A673 (cell line): ENCODE measurements around the gene PDHB. TPM values are rescaled to one million over a fixed set of nuclear protein-coding genes. Genes with fewer than 3 reads are reported as not detected.

Experiments used
- BruUV-seq: library from RNA; stranded (reverse); fragments of 400-500 nt; replicated peaks from 2 replicates; lab custom pipeline; 2021; lab: Mats Ljungman, UMichigan
- CTCF ChIA-PET: fragments of 300-600 bp; sonication (Branson Sonifier 250); formaldehyde crosslinking; loops from one replicate; lab custom pipeline; 2022; ENCODE audit warnings: antibody characterized with exemption; lab: Charles Lee
- POLR2A ChIA-PET: fragments of 300-600 bp; sonication (Branson Sonifier 250); formaldehyde crosslinking; loops from one replicate; lab custom pipeline; 2022; ENCODE audit warnings: antibody characterized with exemption; ENCODE audit not compliant: low non-redundant PET; lab: Charles Lee
- DNase-seq: peaks from one replicate; pipeline ENCODE4 v3.0.0-alpha.2; 2015; ENCODE audit warnings: low spot score
- H3K27ac ChIP-seq: fragments of 200-600 bp; sonication (generic); 2 replicates; pipeline ENCODE4 v1.5.1; 2016; ENCODE audit warnings: mixed run types, low read depth, mild to moderate bottlenecking, mixed read lengths, antibody characterized with exemption, low read length; ENCODE audit not compliant: poor library complexity, severe bottlenecking
- H3K27me3 ChIP-seq: fragments of 200-600 bp; sonication (generic); replicated peaks from 2 replicates; pipeline ENCODE4 v1.6.1; 2017; ENCODE audit warnings: mixed run types, low read depth, mild to moderate bottlenecking, mixed read lengths, antibody characterized with exemption, low read length; ENCODE audit not compliant: insufficient read depth, poor library complexity
- H3K36me3 ChIP-seq: fragments of 200-600 bp; sonication (generic); 2 replicates; pipeline ENCODE4 v1.6.1; 2016; ENCODE audit warnings: mixed run types, mild to moderate bottlenecking, mixed read lengths, antibody characterized with exemption, low read length; ENCODE audit not compliant: insufficient read depth, poor library complexity, severe bottlenecking
- H3K4me1 ChIP-seq: fragments of 200-600 bp; sonication (generic); 2 replicates; pipeline ENCODE4 v1.6.1; 2017; ENCODE audit warnings: mixed run types, mild to moderate bottlenecking, mixed read lengths, antibody characterized with exemption, low read length; ENCODE audit not compliant: insufficient read depth, poor library complexity, severe bottlenecking
- H3K4me3 ChIP-seq: fragments of 200-600 bp; sonication (generic); 2 replicates; pipeline ENCODE4 v1.5.1; 2016; ENCODE audit warnings: low read depth, mixed run types, mild to moderate bottlenecking, mixed read lengths, low read length; ENCODE audit not compliant: poor library complexity, severe bottlenecking
- H3K9me3 ChIP-seq: fragments of 200-600 bp; sonication (generic); 2 replicates; pipeline ENCODE4 v1.6.1; 2016; ENCODE audit warnings: mixed run types, low read depth, mild to moderate bottlenecking, mixed read lengths, antibody characterized with exemption, low read length; ENCODE audit not compliant: poor library complexity, severe bottlenecking
- CTCF ChIP-seq: fragments of 300-800, 200-600 bp; sonication (generic); conservative IDR thresholded peaks from 2 replicates; pipeline ENCODE4 v1.5.1; 2017; ENCODE audit warnings: low read depth, mild to moderate bottlenecking, antibody characterized with exemption, low read length, moderate library complexity, mixed read lengths
- EZH2 ChIP-seq: fragments of 200-600 bp; sonication (generic); IDR thresholded peaks from 2 replicates; pipeline ENCODE4 v1.6.1; 2017; ENCODE audit warnings: borderline replicate concordance, low read depth, mild to moderate bottlenecking, mixed read lengths, antibody characterized with exemption, low read length; ENCODE audit not compliant: poor library complexity, severe bottlenecking
- intact Hi-C: fragments of 100-400 bp; cut with micrococcal nuclease; formaldehyde crosslinking; loops from one replicate; pipeline ENCODE4 v1.10.0; 2022; ENCODE audit not compliant: unreplicated experiment
- total RNA-seq: library from RNA; stranded (reverse); gene quantifications from 2 replicates; pipeline ENCODE4 v1.2.3, GENCODE V29; 2021

Gene PDHB
- total RNA-seq, 1 experiment from 2014 or later = 56.0 TPM

DNA sequence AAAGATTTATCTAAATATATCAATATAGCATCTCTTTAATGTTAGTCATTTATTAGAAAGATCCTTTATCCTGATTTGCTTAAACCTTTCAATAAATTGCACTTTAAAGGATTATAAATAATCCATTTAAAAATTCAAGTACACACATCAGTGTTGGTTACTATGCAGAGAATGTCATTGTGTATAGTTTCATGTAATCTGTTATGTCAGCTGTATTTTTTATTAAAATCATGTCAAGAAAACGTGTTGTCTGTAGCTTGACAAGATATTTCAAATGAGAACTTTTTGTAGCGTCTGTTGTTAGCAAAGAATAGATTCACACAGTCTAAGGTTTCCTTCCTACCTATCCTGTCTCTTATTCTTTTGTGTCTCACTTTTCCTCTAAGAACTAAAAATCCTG lies 7.8 kb downstream of the PDHB start:
- H3K4me3 ChIP-seq = no peak overlapping the region
- BruUV-seq = no TSS peak
- no peak for DNase-seq
- CTCF ChIA-PET = no interaction called here
- no peaks in the 10 kb centered on the region for H3K4me1 ChIP-seq
- no peak overlapping the region for H3K27ac ChIP-seq
- H3K36me3 ChIP-seq = peaks cover 33% of the 10 kb centered on the region
- no peaks in the 10 kb centered on the region for H3K9me3 ChIP-seq
- H3K27me3 ChIP-seq = no peaks in the 10 kb centered on the region
- intact Hi-C loops = no loop called here
- POLR2A ChIA-PET = no interaction called here
- no peak for TF ChIP-seq EZH2
- no peak for TF ChIP-seq CTCF

DNA sequence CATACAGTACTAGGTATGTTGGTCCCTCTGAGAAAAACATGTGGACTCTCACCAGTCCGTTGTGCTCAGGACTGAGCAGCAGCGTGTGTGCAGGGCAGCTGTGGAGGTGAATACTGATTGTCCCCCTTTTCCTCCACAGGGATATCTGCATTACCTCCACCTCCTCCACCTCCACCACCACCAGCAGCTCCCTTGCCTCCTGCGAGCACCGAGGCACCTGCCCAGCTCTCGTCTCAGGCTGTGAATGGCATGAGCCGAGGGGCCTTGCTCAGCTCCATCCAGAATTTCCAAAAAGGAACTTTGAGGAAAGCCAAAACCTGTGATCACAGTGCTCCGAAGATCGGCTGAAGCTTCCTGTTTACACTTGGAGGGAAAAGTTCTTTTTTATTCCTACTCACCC lies 9.0 kb downstream of the PDHB start:
- CTCF ChIA-PET = no interaction called here
- DNase-seq = no peak
- Histone ChIP-seq H3K36me3 (peaks cover 31% of the 10 kb centered on the region), H3K27ac (no peak overlapping the region), H3K27me3 (no peaks in the 10 kb centered on the region), H3K4me3 (no peak overlapping the region), H3K9me3 (no peaks in the 10 kb centered on the region), H3K4me1 (no peaks in the 10 kb centered on the region)
- BruUV-seq = no TSS peak
- TF ChIP-seq EZH2 (no peak), CTCF (no peak)
- intact Hi-C loops = no loop called here
- POLR2A ChIA-PET = no interaction called here

- POLR2A ChIA-PET = no interaction called here
- no peaks in the 10 kb centered on the region for H3K27me3 ChIP-seq
- no peak overlapping the region for H3K27ac ChIP-seq
- BruUV-seq = no TSS peak
- H3K4me3 ChIP-seq = no peak overlapping the region
- DNase-seq = peak; percentile 30
- H3K36me3 ChIP-seq = peaks cover 14% of the 10 kb centered on the region
- no peaks in the 10 kb centered on the region for H3K9me3 ChIP-seq
- H3K4me1 ChIP-seq = no peaks in the 10 kb centered on the region
- intact Hi-C loops = no loop called here
- CTCF ChIA-PET = interaction anchor here (0.6 kb wide), 1 partner anchor 49 kb away, joined by 3 read pairs; no protein-coding TSS in a partner anchor
- TF ChIP-seq EZH2 = no peak
- TF ChIP-seq CTCF = peak; percentile 31; the same call in 1 of the 2 replicates
These were observed 10.8 kb downstream of the PDHB start for GRCh38 chr3:58422756-58423325.
